HepG2 (cell line): Measurements from ENCODE around the gene ACADS. TPM values are rescaled to one million over a fixed set of nuclear protein-coding genes. Genes with fewer than 3 reads are reported as not detected.

Source experiments
- ATAC-seq: fragments of 200-7000 bp; cut with Tn5 transposase; 3 replicates; pipeline ENCODE4 v1.9.1; 2020; ENCODE audit warnings: mild to moderate bottlenecking, moderate library complexity
- BruUV-seq: library from RNA; stranded (reverse); fragments of 400-500 nt; replicated peaks from 2 replicates; lab custom pipeline; 2021; lab: Mats Ljungman, UMichigan
- CTCF ChIA-PET: fragments of 300-600 bp; formaldehyde crosslinking; extraction: SDS; loops from one replicate; lab custom pipeline; 2021; ENCODE audit warnings: low total read pairs, inconsistent platforms, low intra/inter-chr PET ratio; lab: Yijun Ruan, JAX
- POLR2A ChIA-PET: fragments of 350-600 bp; sonication (Branson Sonifier 250); formaldehyde crosslinking; loops from one replicate; lab custom pipeline; 2020; ENCODE audit warnings: antibody characterized with exemption, inconsistent platforms; lab: Yijun Ruan, JAX
- DNase-seq: peaks from one replicate; pipeline ENCODE4 v3.0.0-alpha.2; 2015; ENCODE audit warnings: low spot score
- FAIRE-seq: peaks from 3 replicates; lab custom pipeline; 2011; peaks lifted over from hg19 to GRCh38; lab: Jason Lieb, UNC
- H2AFZ ChIP-seq: one replicate; pipeline ENCODE4 v1.6.1; 2011; ENCODE audit warnings: low read length, inconsistent platforms
- H3K27ac ChIP-seq: fragments of 300-600 bp; 3 replicates; pipeline ENCODE4 v1.8.0; 2011; ENCODE audit warnings: mixed run types, mild to moderate bottlenecking, mixed read lengths, low read length, inconsistent platforms; ENCODE audit not compliant: insufficient read depth; ENCODE audit errors: extremely low read length
- H3K27me3 ChIP-seq, 2 experiments: fragments of 200-600 bp in 1 of 2; 2 replicates in 1 of 2; 3 replicates in 1 of 2; pipeline versions ENCODE4 v1.6.0 to v1.8.0; 2011; ENCODE audit warnings: low read length in 2 of 2, mild to moderate bottlenecking in 2 of 2, moderate library complexity in 2 of 2, inconsistent platforms in 1 of 2; ENCODE audit not compliant: insufficient read depth in 2 of 2, control insufficient read depth in 1 of 2
- H3K36me3 ChIP-seq, 2 experiments: fragments of 200-600 bp in 1 of 2; replicated peaks in 1 of 2; 2 replicates in 1 of 2; 3 replicates in 1 of 2; pipeline versions ENCODE4 v1.5.1 to v1.8.0; 2011; ENCODE audit warnings: low read length in 2 of 2, inconsistent platforms in 1 of 2; ENCODE audit not compliant: insufficient read depth in 2 of 2, control insufficient read depth in 1 of 2
- H3K4me1 ChIP-seq: 2 replicates; pipeline ENCODE4 v1.5.1; 2012; ENCODE audit warnings: low read length, inconsistent platforms; ENCODE audit not compliant: insufficient read depth
- H3K4me2 ChIP-seq: 2 replicates; pipeline ENCODE4 v1.6.0; 2011; ENCODE audit warnings: low read depth, low read length, inconsistent platforms
- H3K4me3 ChIP-seq, 3 experiments: fragments of 200-600 bp in 1 of 3; sonication (generic), shearing (Covaris generic) in 1 of 3; replicated peaks in 1 of 3; 2 replicates each; pipeline ENCODE4 v1.5.1; 2011 to 2016; ENCODE audit warnings: low read length in 3 of 3, inconsistent platforms in 2 of 3, low read depth in 2 of 3, mild to moderate bottlenecking in 2 of 3, control low read depth in 1 of 3, mixed read lengths in 1 of 3; ENCODE audit not compliant: insufficient read depth in 1 of 3
- H3K79me2 ChIP-seq: one replicate; pipeline ENCODE4 v1.6.1; 2011; ENCODE audit warnings: low read length, inconsistent platforms; ENCODE audit not compliant: insufficient read depth
- H3K9ac ChIP-seq: 2 replicates; pipeline ENCODE4 v1.6.0; 2011; ENCODE audit warnings: mild to moderate bottlenecking, low read depth, low read length, inconsistent platforms; ENCODE audit not compliant: insufficient read depth
- H3K9me3 ChIP-seq: 2 replicates; pipeline ENCODE4 v1.5.1; 2012; ENCODE audit warnings: mild to moderate bottlenecking, low read length
- H4K20me1 ChIP-seq: 2 replicates; pipeline ENCODE4 v1.6.0; 2011; ENCODE audit warnings: inconsistent platforms, mild to moderate bottlenecking, low read length, moderate library complexity; ENCODE audit not compliant: insufficient read depth
- ATF1 ChIP-seq: IDR thresholded peaks from 2 replicates; pipeline ENCODE4 v1.6.1; 2016; ENCODE audit warnings: mild to moderate bottlenecking, control low read depth
- FOXA1 ChIP-seq, 2 experiments: fragments of 450-650 bp in 1 of 2; sonication (generic) in 1 of 2; formaldehyde crosslinking in 1 of 2; IDR thresholded peaks; 2 replicates each; pipeline versions ENCODE4 v1.4.0 to v1.6.1; 2016 to 2020; ENCODE audit warnings: missing genetic modification reagents in 1 of 2
- MIER2 ChIP-seq: IDR thresholded peaks from 2 replicates; pipeline ENCODE4 v1.6.1; 2016; ENCODE audit warnings: missing biosample characterization, missing genetic modification reagents
- POLR2AphosphoS2 ChIP-seq: IDR thresholded peaks from 2 replicates; pipeline ENCODE4 v1.6.1; 2011; ENCODE audit warnings: low read depth, low read length, improper control_type of control experiment
- SMAD3 ChIP-seq: sonication (generic); formaldehyde crosslinking; IDR thresholded peaks from 2 replicates; pipeline ENCODE4 v1.4.0; 2020; ENCODE audit warnings: missing genetic modification reagents
- TBX3 ChIP-seq: fragments of 450-650 bp; IDR thresholded peaks from 2 replicates; pipeline ENCODE4 v1.6.1; 2017; ENCODE audit warnings: antibody characterized with exemption, mild to moderate bottlenecking, inconsistent platforms, borderline replicate concordance
- U2AF1 ChIP-seq: fragments of 200-400 bp; formaldehyde crosslinking; optimal IDR thresholded peaks from 2 replicates; pipeline ENCODE3; 2017; ENCODE audit warnings: mild to moderate bottlenecking, low read depth, low read length
- XBP1 ChIP-seq: sonication (generic); formaldehyde crosslinking; IDR thresholded peaks from 2 replicates; pipeline ENCODE4 v1.5.0; 2020; ENCODE audit warnings: missing genetic modification reagents
- ZFP36L2 ChIP-seq: sonication (generic); formaldehyde crosslinking; IDR thresholded peaks from 2 replicates; pipeline ENCODE4 v1.4.0; 2020; ENCODE audit warnings: missing genetic modification reagents
- ZNF282 ChIP-seq: fragments of 450-650 bp; IDR thresholded peaks from 2 replicates; pipeline ENCODE4 v1.6.1; 2018; ENCODE audit not compliant: partially characterized antibody
- ZNF616 ChIP-seq: sonication (generic); formaldehyde crosslinking; IDR thresholded peaks from 2 replicates; pipeline ENCODE4 v1.5.0; 2020; ENCODE audit warnings: low read depth, mild to moderate bottlenecking, missing genetic modification reagents
- ZNF629 ChIP-seq: sonication (generic); formaldehyde crosslinking; conservative IDR thresholded peaks from 2 replicates; pipeline ENCODE4 v1.5.0; 2020; ENCODE audit warnings: missing genetic modification reagents
- ZNF709 ChIP-seq: sonication (generic); formaldehyde crosslinking; IDR thresholded peaks from 2 replicates; pipeline ENCODE4 v1.5.0; 2020; ENCODE audit warnings: mild to moderate bottlenecking, missing genetic modification reagents
- WGBS: methylation state at CpG from one replicate; pipeline ENCODE4 v1.1.6; 2017; ENCODE audit warnings: low lambda C conversion rate; 5-methylcytosine and 5-hydroxymethylcytosine counted together
- in situ Hi-C: cut with HindIII; loops from 2 replicates; pipeline ENCODE4 v1.10.0; 2017; ENCODE audit warnings: low pct_unique_long_range_greater_than_20kb; ENCODE audit not compliant: extremely low pct_ligation_motif_present
- intact Hi-C: fragments of 100-400 bp; cut with micrococcal nuclease; formaldehyde crosslinking; loops from one replicate; pipeline ENCODE4 v1.10.0; 2022; ENCODE audit not compliant: unreplicated experiment
- polyA plus RNA-seq, 8 experiments: library from polyadenylated mRNA; depleted of rRNA in 3 of 8; stranded (reverse) in 7 of 8; unstranded in 1 of 8; fragments of >200 nt; fragmentation: Illumina TruSeq in 4 of 8; extraction: Trizol in 4 of 8; gene quantifications; 2 replicates each; pipeline versions ENCODE4 v1.2.1 to v1.2.3, GENCODE V29; 2011 to 2016; ENCODE audit warnings: low read depth in 4 of 8, missing spikeins in 1 of 8, mixed read lengths in 1 of 8; ENCODE audit not compliant: insufficient read depth in 1 of 8
- total RNA-seq, 5 experiments: library from RNA; depleted of rRNA; stranded (reverse); fragments of >200 nt; fragmentation: Illumina TruSeq; extraction: Trizol; gene quantifications; 2 replicates each; pipeline ENCODE4 v1.2.3, GENCODE V29; 2016; ENCODE audit warnings: low read depth in 1 of 5
- TF ChIP-seq, protein P1 (sequence below): sonication (generic); formaldehyde crosslinking; IDR thresholded peaks from 2 replicates; pipeline ENCODE4 v1.8.0; 2022; ENCODE audit warnings: missing genetic modification reagents, mild to moderate bottlenecking, borderline replicate concordance
- TF ChIP-seq, protein P2 (sequence below): sonication (generic); formaldehyde crosslinking; IDR thresholded peaks from 2 replicates; pipeline ENCODE4 v1.4.0; 2020; ENCODE audit warnings: mild to moderate bottlenecking, low read depth, missing genetic modification reagents
- TF ChIP-seq, protein P3 (sequence below): sonication (generic); formaldehyde crosslinking; IDR thresholded peaks from 2 replicates; pipeline ENCODE4 v1.9.0; 2021; ENCODE audit warnings: missing genetic modification reagents, mild to moderate bottlenecking, borderline replicate concordance

Gene ACADS
- total and polyA plus RNA-seq, 2 of the 13 experiments (the other 11 are each of a cell fraction or from before 2014, with no cell fraction given) = 17.4 to 27.7 TPM

DNA sequence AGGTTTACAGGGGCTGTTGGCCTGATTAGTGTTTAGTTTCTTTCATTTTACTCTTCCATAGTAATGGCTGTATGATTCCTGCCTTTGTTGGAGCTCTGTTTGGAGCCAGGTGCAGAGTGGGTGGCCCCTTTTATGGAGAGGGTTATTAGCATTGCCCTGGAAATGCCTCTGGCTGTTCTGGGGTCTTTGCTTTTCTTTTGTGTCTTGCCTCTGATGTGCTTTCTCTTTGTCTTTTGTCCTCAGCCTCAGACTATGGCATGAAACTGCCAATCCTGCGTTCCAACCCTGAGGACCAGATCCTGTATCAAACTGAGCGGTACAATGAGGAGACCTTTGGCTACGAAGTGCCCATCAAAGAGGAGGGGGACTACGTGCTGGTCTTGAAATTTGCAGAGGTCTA is 31.8 kb upstream of the ACADS start (continued):
- TF ChIP-seq ATF1 = no peak
- no peak for TF ChIP-seq U2AF1
- no peak for TF ChIP-seq ZNF282
- no peak for TF ChIP-seq ZNF616 (CRISPR knock-in tag)

DNA sequence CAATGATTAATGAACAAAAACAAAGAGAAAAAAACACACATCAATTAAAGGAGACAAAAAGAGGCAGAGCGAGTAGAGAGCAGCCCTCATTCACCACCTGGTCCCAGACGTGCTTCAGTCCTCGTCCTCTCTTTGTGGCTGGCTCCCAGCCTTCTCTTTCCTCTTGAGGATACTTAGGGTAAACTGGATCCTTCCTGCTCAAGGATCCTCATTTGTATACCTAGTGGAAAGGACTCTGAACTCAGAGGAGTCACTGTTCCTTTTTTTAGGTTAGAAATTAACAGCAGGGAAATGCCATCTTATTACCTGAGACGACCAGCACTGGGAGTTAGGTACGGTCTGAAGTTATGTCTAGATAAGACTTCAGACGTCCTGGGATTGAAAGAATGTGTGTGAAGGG is 29.0 kb upstream of the ACADS start:
- Histone ChIP-seq H3K9me3 (no peaks in the 10 kb centered on the region), H3K36me3 (peaks cover 44 to 81% of the 10 kb centered on the region in 2 experiments), H3K27me3 (no peaks in the 10 kb centered on the region), H2AFZ (no peak overlapping the region), H3K4me3 (no peak overlapping the region), H3K79me2 (peaks cover 35% of the 10 kb centered on the region), H4K20me1 (peaks cover 18% of the 10 kb centered on the region)
- ATAC-seq (no peak), FAIRE-seq (no peak), DNase-seq (no peak)
- in situ Hi-C loops = no loop called here
- intact Hi-C loops = no loop called here
- POLR2A ChIA-PET = no interaction called here
- 96% methylated on average over 6 of the region's 6 CpGs for WGBS
- no TSS peak for BruUV-seq
- no peak for TF ChIP-seq XBP1 (CRISPR knock-in tag)
- TF ChIP-seq, protein P1, sequence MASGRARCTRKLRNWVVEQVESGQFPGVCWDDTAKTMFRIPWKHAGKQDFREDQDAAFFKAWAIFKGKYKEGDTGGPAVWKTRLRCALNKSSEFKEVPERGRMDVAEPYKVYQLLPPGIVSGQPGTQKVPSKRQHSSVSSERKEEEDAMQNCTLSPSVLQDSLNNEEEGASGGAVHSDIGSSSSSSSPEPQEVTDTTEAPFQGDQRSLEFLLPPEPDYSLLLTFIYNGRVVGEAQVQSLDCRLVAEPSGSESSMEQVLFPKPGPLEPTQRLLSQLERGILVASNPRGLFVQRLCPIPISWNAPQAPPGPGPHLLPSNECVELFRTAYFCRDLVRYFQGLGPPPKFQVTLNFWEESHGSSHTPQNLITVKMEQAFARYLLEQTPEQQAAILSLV (CRISPR knock-in tag) = no peak
- no peak for TF ChIP-seq ZNF629 (CRISPR knock-in tag)
- TF ChIP-seq, protein P2, sequence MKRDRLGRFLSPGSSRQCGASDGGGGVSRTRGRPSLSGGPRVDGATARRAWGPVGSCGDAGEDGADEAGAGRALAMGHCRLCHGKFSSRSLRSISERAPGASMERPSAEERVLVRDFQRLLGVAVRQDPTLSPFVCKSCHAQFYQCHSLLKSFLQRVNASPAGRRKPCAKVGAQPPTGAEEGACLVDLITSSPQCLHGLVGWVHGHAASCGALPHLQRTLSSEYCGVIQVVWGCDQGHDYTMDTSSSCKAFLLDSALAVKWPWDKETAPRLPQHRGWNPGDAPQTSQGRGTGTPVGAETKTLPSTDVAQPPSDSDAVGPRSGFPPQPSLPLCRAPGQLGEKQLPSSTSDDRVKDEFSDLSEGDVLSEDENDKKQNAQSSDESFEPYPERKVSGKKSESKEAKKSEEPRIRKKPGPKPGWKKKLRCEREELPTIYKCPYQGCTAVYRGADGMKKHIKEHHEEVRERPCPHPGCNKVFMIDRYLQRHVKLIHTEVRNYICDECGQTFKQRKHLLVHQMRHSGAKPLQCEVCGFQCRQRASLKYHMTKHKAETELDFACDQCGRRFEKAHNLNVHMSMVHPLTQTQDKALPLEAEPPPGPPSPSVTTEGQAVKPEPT (CRISPR knock-in tag) = no peak
- no peak for TF ChIP-seq ZFP36L2 (CRISPR knock-in tag)
- TF ChIP-seq, protein P3, sequence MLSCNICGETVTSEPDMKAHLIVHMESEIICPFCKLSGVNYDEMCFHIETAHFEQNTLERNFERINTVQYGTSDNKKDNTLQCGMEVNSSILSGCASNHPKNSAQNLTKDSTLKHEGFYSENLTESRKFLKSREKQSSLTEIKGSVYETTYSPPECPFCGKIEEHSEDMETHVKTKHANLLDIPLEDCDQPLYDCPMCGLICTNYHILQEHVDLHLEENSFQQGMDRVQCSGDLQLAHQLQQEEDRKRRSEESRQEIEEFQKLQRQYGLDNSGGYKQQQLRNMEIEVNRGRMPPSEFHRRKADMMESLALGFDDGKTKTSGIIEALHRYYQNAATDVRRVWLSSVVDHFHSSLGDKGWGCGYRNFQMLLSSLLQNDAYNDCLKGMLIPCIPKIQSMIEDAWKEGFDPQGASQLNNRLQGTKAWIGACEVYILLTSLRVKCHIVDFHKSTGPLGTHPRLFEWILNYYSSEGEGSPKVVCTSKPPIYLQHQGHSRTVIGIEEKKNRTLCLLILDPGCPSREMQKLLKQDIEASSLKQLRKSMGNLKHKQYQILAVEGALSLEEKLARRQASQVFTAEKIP (CRISPR knock-in tag) = no peak
- no peak for TF ChIP-seq FOXA1 (IDR thresholded peaks at IDR 0.05)
- TF ChIP-seq FOXA1 (CRISPR knock-in tag; IDR thresholded peaks at IDR 0.05) = no peak
- no peak for TF ChIP-seq SMAD3 (CRISPR knock-in tag)
- TF ChIP-seq ZNF709 (CRISPR knock-in tag) = no peak
- no peak for TF ChIP-seq POLR2AphosphoS2
- no peak for TF ChIP-seq MIER2 (CRISPR knock-in tag)
- TF ChIP-seq TBX3 = no peak
- TF ChIP-seq, all 625 proteins: peak for 0
- no peak overlapping the region for H3K9ac ChIP-seq
- H3K27ac ChIP-seq = no peak overlapping the region
- peaks cover 26% of the 10 kb centered on the region for H3K4me1 ChIP-seq
- H3K4me2 ChIP-seq = no peak overlapping the region
- CTCF ChIA-PET = no interaction called here
